OCI-LY1 (cell line): ENCODE data around the gene DENND4A.

Experiments
- H2AFZ ChIP-seq: fragments of 200-600 bp; sonication (generic), shearing (Covaris generic); 2 replicates; pipeline ENCODE4 v1.6.0; 2014; ENCODE audit warnings: antibody characterized with exemption, mild to moderate bottlenecking, low read length
- H3F3A ChIP-seq: fragments of 200-600 bp; sonication (generic), shearing (Covaris generic); 2 replicates; pipeline ENCODE4 v1.6.0; 2014; ENCODE audit warnings: mild to moderate bottlenecking, antibody characterized with exemption, low read length, moderate library complexity; ENCODE audit not compliant: insufficient read depth
- H3K27ac ChIP-seq: fragments of 200-600 bp; sonication (generic); 2 replicates; pipeline ENCODE4 v1.5.1; 2014; ENCODE audit warnings: low read length, mixed run types, mild to moderate bottlenecking, low read depth; ENCODE audit not compliant: poor library complexity, severe bottlenecking
- H3K27me3 ChIP-seq: fragments of 200-600 bp; sonication (generic); 2 replicates; pipeline ENCODE4 v1.6.0; 2014; ENCODE audit warnings: antibody characterized with exemption, mild to moderate bottlenecking, low read length, moderate library complexity; ENCODE audit not compliant: insufficient read depth
- H3K36me3 ChIP-seq: fragments of 200-600 bp; sonication (generic); 2 replicates; pipeline ENCODE4 v1.6.1; 2014; ENCODE audit warnings: mild to moderate bottlenecking, antibody characterized with exemption, low read length, moderate library complexity, mixed read lengths; ENCODE audit not compliant: insufficient read depth
- H3K4me1 ChIP-seq: fragments of 200-600 bp; sonication (generic); 2 replicates; pipeline ENCODE4 v1.5.1; 2014; ENCODE audit warnings: mild to moderate bottlenecking, low read length, moderate library complexity; ENCODE audit not compliant: insufficient read depth, severe bottlenecking
- H3K4me2 ChIP-seq: fragments of 200-600 bp; sonication (generic), shearing (Covaris generic); 2 replicates; pipeline ENCODE4 v1.6.1; 2014; ENCODE audit warnings: low read length
- H3K4me3 ChIP-seq: fragments of 200-600 bp; sonication (generic); 2 replicates; pipeline ENCODE4 v1.5.1; 2014; ENCODE audit warnings: low read length, low read depth, mild to moderate bottlenecking, mixed read lengths; ENCODE audit not compliant: poor library complexity, severe bottlenecking
- H3K79me2 ChIP-seq: fragments of 200-600 bp; shearing (Covaris generic); 2 replicates; pipeline ENCODE4 v1.6.1; 2016; ENCODE audit warnings: mixed run types, low read length, mixed read lengths; ENCODE audit not compliant: insufficient read depth
- H3K9ac ChIP-seq: fragments of 200-600 bp; sonication (generic), shearing (Covaris generic); 2 replicates; pipeline ENCODE4 v1.6.1; 2014; ENCODE audit warnings: mild to moderate bottlenecking, low read length, mixed read lengths
- H3K9me2 ChIP-seq: fragments of 200-600 bp; sonication (generic), shearing (Covaris generic); 2 replicates; pipeline ENCODE4 v1.6.1; 2014; ENCODE audit warnings: low read depth, mild to moderate bottlenecking, low read length, mixed read lengths
- H3K9me3 ChIP-seq: fragments of 200-600 bp; shearing (Covaris generic); 2 replicates; pipeline ENCODE4 v1.6.1; 2014; ENCODE audit warnings: low read length, mixed read lengths
- H4K20me1 ChIP-seq: fragments of 200-600 bp; sonication (generic), shearing (Covaris generic); 2 replicates; pipeline ENCODE4 v1.6.0; 2016; ENCODE audit warnings: mild to moderate bottlenecking, low read length; ENCODE audit not compliant: insufficient read depth
- EZH2 ChIP-seq: fragments of 200-600 bp; sonication (generic), shearing (Covaris generic); IDR thresholded peaks from 2 replicates; pipeline ENCODE4 v1.8.0; 2017; ENCODE audit warnings: borderline replicate concordance, mixed run types, mild to moderate bottlenecking, antibody characterized with exemption, low read length, moderate library complexity, mixed read lengths
- TF ChIP-seq, protein P1 (sequence below): fragments of 200-600 bp; sonication (generic), shearing (Covaris generic); IDR thresholded peaks from 2 replicates; pipeline ENCODE4 v1.5.1; 2017; ENCODE audit warnings: mild to moderate bottlenecking, antibody characterized with exemption, low read length, moderate library complexity, mixed read lengths

Gene DENND4A

DNA sequence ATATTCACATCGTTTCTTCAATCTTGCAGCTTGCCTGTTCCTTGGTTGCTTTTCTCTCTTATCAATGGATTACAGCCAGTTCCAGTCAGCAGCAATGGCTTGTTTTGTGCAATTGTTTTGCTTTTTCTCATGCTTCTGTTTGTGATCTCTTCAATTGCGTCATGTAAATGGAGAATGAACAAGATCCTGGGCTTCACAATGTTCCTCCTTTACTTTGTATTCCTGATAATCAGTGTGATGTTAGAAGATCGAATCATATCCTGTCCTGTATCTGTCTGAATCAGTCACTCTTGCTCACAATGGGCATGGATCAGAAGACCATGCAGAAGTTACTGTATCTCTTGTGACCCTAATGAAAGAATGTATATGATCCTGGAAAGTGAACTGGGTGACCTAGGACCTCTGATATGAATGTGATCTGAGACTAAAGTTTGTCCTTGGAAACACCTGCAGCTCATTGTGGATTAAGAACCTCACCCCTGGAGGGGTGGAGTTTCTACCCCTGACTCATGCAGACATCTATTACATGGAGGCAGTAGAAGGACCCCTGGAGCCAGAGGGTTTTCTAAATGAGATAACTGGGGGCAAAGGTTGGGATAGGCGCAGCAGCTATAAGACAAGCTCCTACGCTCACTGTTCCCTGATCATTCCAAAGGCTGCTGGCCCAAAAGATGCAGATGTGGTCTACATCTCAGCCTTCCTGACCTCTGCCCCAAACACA is 138.1 kb downstream of the DENND4A start:
- no peaks in the 10 kb centered on the region for H3K9me3 ChIP-seq
- H3F3A ChIP-seq, result no peaks in the 10 kb centered on the region
- H2AFZ ChIP-seq, result no peak overlapping the region
- no peak for TF ChIP-seq EZH2
- TF ChIP-seq, protein P1, sequence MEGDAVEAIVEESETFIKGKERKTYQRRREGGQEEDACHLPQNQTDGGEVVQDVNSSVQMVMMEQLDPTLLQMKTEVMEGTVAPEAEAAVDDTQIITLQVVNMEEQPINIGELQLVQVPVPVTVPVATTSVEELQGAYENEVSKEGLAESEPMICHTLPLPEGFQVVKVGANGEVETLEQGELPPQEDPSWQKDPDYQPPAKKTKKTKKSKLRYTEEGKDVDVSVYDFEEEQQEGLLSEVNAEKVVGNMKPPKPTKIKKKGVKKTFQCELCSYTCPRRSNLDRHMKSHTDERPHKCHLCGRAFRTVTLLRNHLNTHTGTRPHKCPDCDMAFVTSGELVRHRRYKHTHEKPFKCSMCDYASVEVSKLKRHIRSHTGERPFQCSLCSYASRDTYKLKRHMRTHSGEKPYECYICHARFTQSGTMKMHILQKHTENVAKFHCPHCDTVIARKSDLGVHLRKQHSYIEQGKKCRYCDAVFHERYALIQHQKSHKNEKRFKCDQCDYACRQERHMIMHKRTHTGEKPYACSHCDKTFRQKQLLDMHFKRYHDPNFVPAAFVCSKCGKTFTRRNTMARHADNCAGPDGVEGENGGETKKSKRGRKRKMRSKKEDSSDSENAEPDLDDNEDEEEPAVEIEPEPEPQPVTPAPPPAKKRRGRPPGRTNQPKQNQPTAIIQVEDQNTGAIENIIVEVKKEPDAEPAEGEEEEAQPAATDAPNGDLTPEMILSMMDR, result no peak
- H3K36me3 ChIP-seq, result peaks cover 49% of the 10 kb centered on the region; the same call in 1 of the 2 replicates
- H3K4me2 ChIP-seq, result no peak overlapping the region
- H4K20me1 ChIP-seq, result no peaks in the 10 kb centered on the region
- H3K27me3 ChIP-seq, result no peaks in the 10 kb centered on the region
- no peaks in the 10 kb centered on the region for H3K4me1 ChIP-seq
- H3K9me2 ChIP-seq, result no peaks in the 10 kb centered on the region
- H3K4me3 ChIP-seq, result no peak overlapping the region
- no peaks in the 10 kb centered on the region for H3K79me2 ChIP-seq
- H3K27ac ChIP-seq, result no peak overlapping the region
- no peak overlapping the region for H3K9ac ChIP-seq

DNA sequence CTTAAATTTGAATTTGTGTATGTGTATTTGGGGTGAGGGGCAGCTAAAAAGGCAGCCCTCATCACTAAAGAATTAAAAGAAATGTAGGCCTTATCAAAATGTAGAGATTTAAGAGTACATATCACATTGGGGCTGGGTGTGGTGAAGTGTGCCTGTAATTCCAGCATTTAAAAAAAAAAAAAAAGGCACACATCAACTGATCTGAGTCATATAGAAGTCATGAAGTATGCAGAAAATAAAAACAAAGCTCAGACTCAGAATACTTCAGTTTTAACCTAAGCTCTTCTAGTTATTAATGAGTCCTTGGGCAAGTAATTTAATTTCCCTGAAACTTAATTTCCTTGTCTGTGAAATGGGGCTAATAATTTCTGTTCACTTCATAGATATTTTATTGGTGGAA is 138.8 kb downstream of the DENND4A start:
- Histone ChIP-seq H3K36me3 (peaks cover 42% of the 10 kb centered on the region; the same call in 1 of the 2 replicates), H3K79me2 (no peaks in the 10 kb centered on the region)

DNA sequence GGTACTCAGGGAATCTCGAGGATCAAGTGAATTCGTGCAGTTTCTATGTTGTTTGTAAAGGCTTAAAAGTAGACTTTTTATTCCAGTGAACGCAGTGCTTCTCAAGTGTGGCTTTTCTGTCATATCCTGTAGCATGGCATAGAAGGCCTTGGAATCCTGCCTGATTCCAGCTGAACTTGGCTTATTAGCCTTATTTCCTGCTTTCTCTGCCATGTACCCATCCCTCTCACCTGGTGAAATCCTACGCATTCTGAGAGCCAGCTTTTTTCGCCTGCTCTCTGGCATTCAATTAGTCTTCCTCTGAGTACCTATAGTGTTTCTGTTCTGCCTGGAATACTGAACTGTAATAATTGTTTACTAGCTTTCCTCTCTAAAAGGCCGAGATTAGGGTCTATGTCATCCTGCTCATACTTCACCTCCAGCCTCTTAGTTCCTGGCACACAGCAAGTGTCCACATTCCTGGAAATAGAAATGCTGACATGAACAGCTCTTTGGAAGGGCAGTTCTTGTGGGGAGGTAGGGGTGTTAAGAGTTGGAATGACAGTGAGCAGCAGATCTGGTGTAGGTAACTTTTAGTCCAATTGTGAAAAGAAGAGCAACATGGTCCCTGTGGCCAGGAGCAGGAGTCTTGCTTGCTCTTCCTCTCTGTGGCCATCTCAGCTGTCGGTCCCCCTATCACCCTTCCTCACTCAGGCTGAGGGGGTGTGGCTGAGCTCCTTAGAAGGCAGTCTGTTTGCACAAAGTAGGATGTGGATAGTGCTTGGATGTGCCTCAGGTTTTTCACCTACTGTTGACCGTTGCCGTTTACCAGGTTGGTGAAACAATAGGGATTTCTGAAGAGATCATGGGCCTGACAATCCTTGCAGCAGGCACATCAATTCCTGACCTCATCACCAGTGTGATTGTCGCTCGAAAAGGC is 140.0 kb downstream of the DENND4A start:
- no peak for TF ChIP-seq EZH2
- TF ChIP-seq, protein P1, result no peak
- Histone ChIP-seq H3K9me3 (no peaks in the 10 kb centered on the region), H3K9ac (no peak overlapping the region), H3K27ac (no peak overlapping the region), H2AFZ (no peak overlapping the region), H3K4me3 (no peak overlapping the region), H3K27me3 (no peaks in the 10 kb centered on the region), H3K4me2 (no peak overlapping the region), H3K9me2 (no peaks in the 10 kb centered on the region), H3F3A (no peaks in the 10 kb centered on the region), H3K79me2 (no peaks in the 10 kb centered on the region), H4K20me1 (no peaks in the 10 kb centered on the region), H3K4me1 (no peaks in the 10 kb centered on the region), H3K36me3 (peaks cover 34% of the 10 kb centered on the region; the same call in 1 of the 2 replicates)

More for the DNA sequence above, 138.8 kb downstream of the DENND4A start:
- Histone ChIP-seq H3K27ac (no peak overlapping the region), H3K9me2 (no peaks in the 10 kb centered on the region), H4K20me1 (no peaks in the 10 kb centered on the region), H3K4me1 (no peaks in the 10 kb centered on the region), H3F3A (no peaks in the 10 kb centered on the region), H2AFZ (no peak overlapping the region), H3K9ac (no peak overlapping the region), H3K27me3 (no peaks in the 10 kb centered on the region), H3K9me3 (no peaks in the 10 kb centered on the region), H3K4me3 (no peak overlapping the region), H3K4me2 (no peak overlapping the region)
- TF ChIP-seq, protein P1, result no peak
- TF ChIP-seq EZH2, result no peak
